HT-29 (cell line): ENCODE data around the gene ABCB4. TPM values are rescaled to one million over a fixed set of nuclear protein-coding genes. Genes with fewer than 3 reads are reported as not detected.

ENCODE experiments used
- total RNA-seq: library from RNA; depleted of rRNA; stranded (reverse); fragments of >200 nt; shearing (Covaris generic); gene quantifications from 2 replicates; pipeline ENCODE4 v1.2.3, GENCODE V29; 2014; rRNA removed

The ABCB4 gene
- total RNA-seq, 1 experiment from 2014 or later = 0.56 TPM

Other genes with a start within 250 kb of the ABCB4 start
- gene CROT, start 130.0 kb downstream of the ABCB4 start, total RNA-seq = 2.6 and 4.4 TPM in 2 replicates
- 0.13 and 0.31 TPM in 2 replicates for gene ABCB1, start 125.2 kb upstream of the ABCB4 start, total RNA-seq
- not detected in 2 replicates for gene RUNDC3B, start 152.7 kb upstream of the ABCB4 start, total RNA-seq